T-helper 1 cell treated with Interleukin-12 subunit alpha and Interleukin-12 subunit beta and Interleukin-4 antibody, amounts not matched to agents 30 μg/mL and 1 μg/mL, for 36 hours (primary cell): ENCODE measurements around the gene PIGQ.

Experiments
- H3K27ac Mint-ChIP-seq: one replicate; pipeline ENCODE4 v1.8.0; 2021; ENCODE audit warnings: mild to moderate bottlenecking, mixed read lengths
- H3K27me3 Mint-ChIP-seq: one replicate; pipeline ENCODE4 v1.8.0; 2021; ENCODE audit warnings: low read depth, mixed read lengths
- H3K36me3 Mint-ChIP-seq: one replicate; pipeline ENCODE4 v1.8.0; 2021; ENCODE audit warnings: low read depth, mixed read lengths
- H3K4me1 Mint-ChIP-seq: one replicate; pipeline ENCODE4 v1.8.0; 2021; ENCODE audit warnings: low read depth, mixed read lengths
- H3K4me3 Mint-ChIP-seq: one replicate; pipeline ENCODE4 v1.8.0; 2021; ENCODE audit warnings: mild to moderate bottlenecking, moderate library complexity, mixed read lengths
- H3K9me3 Mint-ChIP-seq: one replicate; pipeline ENCODE4 v1.8.0; 2021; ENCODE audit warnings: mixed read lengths

Gene PIGQ

GRCh38 chr16:543301-544164, 26.2 kb upstream of the PIGQ start:
- H3K36me3 Mint-ChIP-seq: peaks cover 3% of the 10 kb centered on the region
- H3K4me3 Mint-ChIP-seq: no peak overlapping the region
- no peaks in the 10 kb centered on the region for H3K9me3 Mint-ChIP-seq
- H3K27me3 Mint-ChIP-seq: no peaks in the 10 kb centered on the region
- H3K4me1 Mint-ChIP-seq: no peaks in the 10 kb centered on the region
- H3K27ac Mint-ChIP-seq: no peak overlapping the region

GRCh38 chr16:544517-544916, 25.3 kb upstream of the PIGQ start:
- Mint-ChIP-seq H3K27me3 (no peaks in the 10 kb centered on the region), H3K9me3 (no peaks in the 10 kb centered on the region), H3K36me3 (peaks cover 3% of the 10 kb centered on the region), H3K27ac (no peak overlapping the region), H3K4me1 (no peaks in the 10 kb centered on the region), H3K4me3 (no peak overlapping the region)

- H3K27me3 Mint-ChIP-seq: no peaks in the 10 kb centered on the region
- H3K4me1 Mint-ChIP-seq: no peaks in the 10 kb centered on the region
- peaks cover 3% of the 10 kb centered on the region for H3K36me3 Mint-ChIP-seq
- H3K9me3 Mint-ChIP-seq: no peaks in the 10 kb centered on the region
- no peak overlapping the region for H3K4me3 Mint-ChIP-seq
- H3K27ac Mint-ChIP-seq: no peak overlapping the region
Observed at GRCh38 chr16:546909-547770, 22.6 kb upstream of the PIGQ start.

GRCh38 chr16:548586-548985, 21.2 kb upstream of the PIGQ start:
- Mint-ChIP-seq H3K27ac (no peak overlapping the region), H3K4me1 (no peaks in the 10 kb centered on the region), H3K36me3 (no peaks in the 10 kb centered on the region), H3K9me3 (no peaks in the 10 kb centered on the region), H3K4me3 (no peak overlapping the region), H3K27me3 (no peaks in the 10 kb centered on the region)

- Mint-ChIP-seq H3K4me3 (no peak overlapping the region), H3K4me1 (no peaks in the 10 kb centered on the region), H3K27ac (no peak overlapping the region), H3K27me3 (no peaks in the 10 kb centered on the region), H3K9me3 (no peaks in the 10 kb centered on the region), H3K36me3 (no peaks in the 10 kb centered on the region)
Observed at GRCh38 chr16:549544-550263, 20.1 kb upstream of the PIGQ start.

GRCh38 chr16:551210-551609, 18.6 kb upstream of the PIGQ start:
- Mint-ChIP-seq H3K27me3 (no peaks in the 10 kb centered on the region), H3K9me3 (no peaks in the 10 kb centered on the region), H3K36me3 (no peaks in the 10 kb centered on the region), H3K27ac (no peak overlapping the region), H3K4me1 (no peaks in the 10 kb centered on the region), H3K4me3 (no peak overlapping the region)

GRCh38 chr16:552171-552570, 17.6 kb upstream of the PIGQ start:
- Mint-ChIP-seq H3K4me1 (no peaks in the 10 kb centered on the region), H3K4me3 (no peak overlapping the region), H3K9me3 (no peaks in the 10 kb centered on the region), H3K36me3 (no peaks in the 10 kb centered on the region), H3K27ac (no peak overlapping the region), H3K27me3 (no peaks in the 10 kb centered on the region)

GRCh38 chr16:553601-554296, 16.0 kb upstream of the PIGQ start:
- Mint-ChIP-seq H3K27ac (no peak overlapping the region), H3K36me3 (no peaks in the 10 kb centered on the region), H3K27me3 (peaks cover 4% of the 10 kb centered on the region), H3K9me3 (no peaks in the 10 kb centered on the region), H3K4me1 (no peaks in the 10 kb centered on the region), H3K4me3 (no peak overlapping the region)

- H3K9me3 Mint-ChIP-seq: no peaks in the 10 kb centered on the region
- H3K36me3 Mint-ChIP-seq: no peaks in the 10 kb centered on the region
- no peak overlapping the region for H3K27ac Mint-ChIP-seq
- no peak overlapping the region for H3K4me3 Mint-ChIP-seq
- no peaks in the 10 kb centered on the region for H3K4me1 Mint-ChIP-seq
- peaks cover 4% of the 10 kb centered on the region for H3K27me3 Mint-ChIP-seq
Observed at GRCh38 chr16:554297-554621, 15.5 kb upstream of the PIGQ start.

- peaks cover 4% of the 10 kb centered on the region for H3K27me3 Mint-ChIP-seq
- no peaks in the 10 kb centered on the region for H3K4me1 Mint-ChIP-seq
- H3K36me3 Mint-ChIP-seq: no peaks in the 10 kb centered on the region
- no peaks in the 10 kb centered on the region for H3K9me3 Mint-ChIP-seq
- no peak overlapping the region for H3K4me3 Mint-ChIP-seq
- H3K27ac Mint-ChIP-seq: no peak overlapping the region
Observed at GRCh38 chr16:554640-555365, 15.0 kb upstream of the PIGQ start.

- Mint-ChIP-seq H3K9me3 (no peaks in the 10 kb centered on the region), H3K4me1 (no peaks in the 10 kb centered on the region), H3K27ac (no peak overlapping the region), H3K4me3 (no peak overlapping the region), H3K27me3 (peaks cover 4% of the 10 kb centered on the region), H3K36me3 (no peaks in the 10 kb centered on the region)
Observed at GRCh38 chr16:555528-556473, 14.0 kb upstream of the PIGQ start.

GRCh38 chr16:556474-557173, 13.1 kb upstream of the PIGQ start:
- Mint-ChIP-seq H3K4me3 (no peak overlapping the region), H3K9me3 (no peaks in the 10 kb centered on the region), H3K27ac (no peak overlapping the region), H3K27me3 (peaks cover 6% of the 10 kb centered on the region), H3K4me1 (no peaks in the 10 kb centered on the region), H3K36me3 (no peaks in the 10 kb centered on the region)
